ENCODE results near the gene AP1S1. TPM values are rescaled to one million over a fixed set of nuclear protein-coding genes. Genes with fewer than 3 reads are reported as not detected.
"Not testable (repeated sequence)": the region's sequence is repeated elsewhere in the genome, so short reads cannot be mapped to it uniquely, and the experiment has no call there.

Gene AP1S1
- total RNA-seq, 1 donor from 2014 or later, result 155 TPM

- TF ChIP-seq CTCF (IDR thresholded peaks at IDR 0.05; ENCODE audit: insufficient read depth, low read length, poor library complexity, severe bottlenecking), result peak; percentile 31
- DNase-seq (ENCODE audit: low read depth), result peak; percentile 98
- Histone ChIP-seq H3K36me3 (ENCODE audit: control insufficient read depth, insufficient read depth, low read length) (no peaks in the 10 kb centered on the region), H3K27me3 (ENCODE audit: control insufficient read depth, insufficient read depth, low read length) (no peaks in the 10 kb centered on the region), H3K4me3 (ENCODE audit: low read depth, low read length) (peak within 1 kb of the TSS; percentile 52)
These were observed 27.4 kb upstream of the AP1S1 start, which contains the start of gene SERPINE1 for GRCh38 chr7:101126651-101127459. TSS of gene SERPINE1 (plus strand) at chr7:101127104. CDS start at chr7:101128394, 1,290 bp downstream.

GRCh38 chr7:101127460-101128039 lies 26.7 kb upstream of the AP1S1 start:
- DNase-seq (ENCODE audit: low read depth), result no peak
- Histone ChIP-seq H3K27me3 (ENCODE audit: control insufficient read depth, insufficient read depth, low read length) (no peaks in the 10 kb centered on the region), H3K36me3 (ENCODE audit: control insufficient read depth, insufficient read depth, low read length) (no peaks in the 10 kb centered on the region), H3K4me3 (ENCODE audit: low read depth, low read length) (peak overlapping the region; percentile 52)
- no peak for TF ChIP-seq CTCF (IDR thresholded peaks at IDR 0.05; ENCODE audit: insufficient read depth, low read length, poor library complexity, severe bottlenecking)

GRCh38 chr7:101128040-101128834 lies 26.0 kb upstream of the AP1S1 start:
- Histone ChIP-seq H3K36me3 (ENCODE audit: control insufficient read depth, insufficient read depth, low read length) (no peaks in the 10 kb centered on the region), H3K4me3 (ENCODE audit: low read depth, low read length) (peak overlapping the region; percentile 52), H3K27me3 (ENCODE audit: control insufficient read depth, insufficient read depth, low read length) (no peaks in the 10 kb centered on the region)
- TF ChIP-seq CTCF (IDR thresholded peaks at IDR 0.05; ENCODE audit: insufficient read depth, low read length, poor library complexity, severe bottlenecking), result no peak
- no peak for DNase-seq (ENCODE audit: low read depth)

GRCh38 chr7:101129603-101130117 lies 24.6 kb upstream of the AP1S1 start:
- H3K4me3 ChIP-seq (ENCODE audit: low read depth, low read length), result no peak overlapping the region

GRCh38 chr7:101132626-101133600 lies 21.4 kb upstream of the AP1S1 start:
- not testable (repeated sequence) for H3K27me3 ChIP-seq (ENCODE audit: control insufficient read depth, insufficient read depth, low read length); H3K36me3 ChIP-seq (ENCODE audit: control insufficient read depth, insufficient read depth, low read length); H3K4me3 ChIP-seq (ENCODE audit: low read depth, low read length); DNase-seq (ENCODE audit: low read depth)

More at GRCh38 chr7:101129603-101130117, 24.6 kb upstream of the AP1S1 start:
- H3K36me3 ChIP-seq (ENCODE audit: control insufficient read depth, insufficient read depth, low read length), result no peaks in the 10 kb centered on the region
- no peaks in the 10 kb centered on the region for H3K27me3 ChIP-seq (ENCODE audit: control insufficient read depth, insufficient read depth, low read length)
- DNase-seq (ENCODE audit: low read depth), result no peak
- no peak for TF ChIP-seq CTCF (IDR thresholded peaks at IDR 0.05; ENCODE audit: insufficient read depth, low read length, poor library complexity, severe bottlenecking)
